ENCODE measurements around the gene SCN5A.

The SCN5A gene

GRCh38 chr3:38563886-38564270, 85.6 kb downstream of the SCN5A start:
- DNase-seq (ENCODE audit: low read depth) = no peak
- H3K4me3 ChIP-seq (replicated peaks; ENCODE audit: low read depth, low read length) = no peak overlapping the region
- TF ChIP-seq, protein P1, sequence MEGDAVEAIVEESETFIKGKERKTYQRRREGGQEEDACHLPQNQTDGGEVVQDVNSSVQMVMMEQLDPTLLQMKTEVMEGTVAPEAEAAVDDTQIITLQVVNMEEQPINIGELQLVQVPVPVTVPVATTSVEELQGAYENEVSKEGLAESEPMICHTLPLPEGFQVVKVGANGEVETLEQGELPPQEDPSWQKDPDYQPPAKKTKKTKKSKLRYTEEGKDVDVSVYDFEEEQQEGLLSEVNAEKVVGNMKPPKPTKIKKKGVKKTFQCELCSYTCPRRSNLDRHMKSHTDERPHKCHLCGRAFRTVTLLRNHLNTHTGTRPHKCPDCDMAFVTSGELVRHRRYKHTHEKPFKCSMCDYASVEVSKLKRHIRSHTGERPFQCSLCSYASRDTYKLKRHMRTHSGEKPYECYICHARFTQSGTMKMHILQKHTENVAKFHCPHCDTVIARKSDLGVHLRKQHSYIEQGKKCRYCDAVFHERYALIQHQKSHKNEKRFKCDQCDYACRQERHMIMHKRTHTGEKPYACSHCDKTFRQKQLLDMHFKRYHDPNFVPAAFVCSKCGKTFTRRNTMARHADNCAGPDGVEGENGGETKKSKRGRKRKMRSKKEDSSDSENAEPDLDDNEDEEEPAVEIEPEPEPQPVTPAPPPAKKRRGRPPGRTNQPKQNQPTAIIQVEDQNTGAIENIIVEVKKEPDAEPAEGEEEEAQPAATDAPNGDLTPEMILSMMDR (IDR thresholded peaks at IDR 0.05; ENCODE audit: low read length, missing control alignments) = no peak

DNA sequence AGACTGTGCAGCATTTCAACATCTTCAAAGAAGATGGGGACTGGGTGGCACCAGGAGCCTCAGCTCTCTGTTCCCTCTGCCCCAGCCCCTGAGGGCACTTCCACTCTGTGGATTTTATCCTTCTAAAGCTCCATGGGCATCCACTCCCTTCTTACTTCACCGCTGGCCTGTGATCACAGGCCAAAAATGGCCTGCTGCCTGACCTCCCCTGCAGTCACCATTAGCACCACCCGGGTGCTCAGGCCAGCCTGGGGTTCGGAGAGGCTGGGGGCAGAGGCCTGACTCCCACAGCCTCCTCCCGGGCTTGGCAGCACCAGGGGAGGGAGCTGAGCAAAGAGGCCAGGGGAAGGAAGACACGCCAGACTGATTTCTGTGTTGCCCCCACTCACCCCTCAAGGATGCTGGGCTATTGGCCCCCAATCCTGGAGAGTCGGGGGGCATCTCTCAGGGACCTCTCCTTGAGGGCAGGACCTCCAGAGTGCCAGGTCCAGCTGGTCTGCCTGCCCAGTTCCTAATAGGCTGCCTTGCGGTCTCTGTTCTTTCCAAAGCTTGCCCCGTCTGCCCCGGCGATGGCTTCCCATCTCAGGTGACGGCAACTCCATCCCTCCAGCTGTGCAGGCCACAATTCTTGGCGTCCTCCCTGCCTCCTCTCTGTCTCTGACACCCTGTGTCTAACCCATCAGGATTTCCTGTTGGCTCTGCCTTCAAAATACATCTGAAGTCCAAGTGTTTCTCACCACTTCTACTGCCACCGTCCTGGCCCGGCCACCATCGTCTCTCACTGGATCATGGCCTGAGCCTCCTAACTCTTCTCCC, 86.2 kb downstream of the SCN5A start:
- H3K4me3 ChIP-seq (replicated peaks; ENCODE audit: low read depth, low read length) = no peak overlapping the region
- DNase-seq (ENCODE audit: low read depth) = no peak
- TF ChIP-seq, protein P1 (IDR thresholded peaks at IDR 0.05; ENCODE audit: low read length, missing control alignments) = no peak

DNA sequence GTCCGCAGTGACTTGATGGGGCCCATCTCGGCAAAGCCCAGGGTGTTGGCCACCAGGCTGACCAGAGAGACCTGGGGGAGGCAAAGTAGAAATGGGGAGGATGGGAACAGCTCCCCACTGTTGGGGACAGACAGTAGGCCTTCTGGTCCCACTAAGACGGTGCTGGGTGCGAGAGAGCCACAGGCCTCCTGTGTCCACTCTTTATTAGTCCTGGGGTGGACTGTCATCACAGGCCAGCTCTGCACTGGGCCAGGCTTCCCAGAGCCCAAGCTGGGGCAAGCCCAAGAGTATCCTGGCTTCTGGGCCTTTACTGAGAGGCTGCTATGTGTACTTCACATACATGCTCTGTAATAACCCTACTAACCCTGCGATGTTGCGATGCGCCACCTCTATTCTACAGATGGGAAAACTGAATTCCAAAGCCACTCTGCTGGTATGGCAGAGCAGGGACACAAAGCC, 87.0 kb downstream of the SCN5A start:
- no peak for DNase-seq (ENCODE audit: low read depth)
- TF ChIP-seq, protein P1 (IDR thresholded peaks at IDR 0.05; ENCODE audit: low read length, missing control alignments) = no peak

GRCh38 chr3:38561746-38562466, 87.6 kb downstream of the SCN5A start:
- TF ChIP-seq, protein P1 (IDR thresholded peaks at IDR 0.05; ENCODE audit: low read length, missing control alignments) = no peak
- no peak overlapping the region for H3K4me3 ChIP-seq (replicated peaks; ENCODE audit: low read depth, low read length)
- no peak for DNase-seq (ENCODE audit: low read depth)

More for the DNA sequence above, 87.0 kb downstream of the SCN5A start:
- H3K4me3 ChIP-seq (replicated peaks; ENCODE audit: low read depth, low read length) = no peak overlapping the region

- DNase-seq (ENCODE audit: low read depth) = no peak
- TF ChIP-seq, protein P1 (IDR thresholded peaks at IDR 0.05; ENCODE audit: low read length, missing control alignments) = no peak
- H3K4me3 ChIP-seq (replicated peaks; ENCODE audit: low read depth, low read length) = no peak overlapping the region
Observed at GRCh38 chr3:38560996-38561717, 88.3 kb downstream of the SCN5A start.

DNA sequence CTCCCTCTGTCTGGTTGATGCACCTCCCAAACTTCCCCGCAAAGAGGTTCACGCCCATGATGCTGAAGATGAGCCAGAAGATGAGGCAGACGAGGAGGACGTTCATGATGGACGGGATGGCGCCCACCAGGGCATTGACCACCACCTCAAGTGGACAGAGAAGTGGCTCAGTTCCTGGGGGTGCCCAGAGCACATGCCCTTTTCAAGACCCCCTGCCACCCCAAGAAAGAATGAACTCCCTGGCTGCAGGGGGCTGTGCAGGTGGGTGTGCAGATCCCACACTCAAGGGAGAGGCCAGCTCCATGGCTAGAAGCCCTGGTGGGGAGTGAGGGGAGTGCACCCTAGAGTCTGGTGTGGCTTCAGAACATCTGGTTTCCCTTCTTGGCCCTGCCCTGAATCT, 89.2 kb downstream of the SCN5A start:
- TF ChIP-seq, protein P1 (IDR thresholded peaks at IDR 0.05; ENCODE audit: low read length, missing control alignments) = no peak
- H3K4me3 ChIP-seq (replicated peaks; ENCODE audit: low read depth, low read length) = no peak overlapping the region
- no peak for DNase-seq (ENCODE audit: low read depth)

Data from fibroblast of pulmonary artery (primary cell).